GM18907 (cell line): ENCODE measurements around the gene GPC6.

Experiments
- ATAC-seq: cut with Tn5 transposase; IDR thresholded peaks from one replicate; pipeline ENCODE4 v1.9.1; 2021; ENCODE audit warnings: mild to moderate bottlenecking, moderate library complexity; ENCODE audit not compliant: unreplicated experiment

The GPC6 gene

DNA sequence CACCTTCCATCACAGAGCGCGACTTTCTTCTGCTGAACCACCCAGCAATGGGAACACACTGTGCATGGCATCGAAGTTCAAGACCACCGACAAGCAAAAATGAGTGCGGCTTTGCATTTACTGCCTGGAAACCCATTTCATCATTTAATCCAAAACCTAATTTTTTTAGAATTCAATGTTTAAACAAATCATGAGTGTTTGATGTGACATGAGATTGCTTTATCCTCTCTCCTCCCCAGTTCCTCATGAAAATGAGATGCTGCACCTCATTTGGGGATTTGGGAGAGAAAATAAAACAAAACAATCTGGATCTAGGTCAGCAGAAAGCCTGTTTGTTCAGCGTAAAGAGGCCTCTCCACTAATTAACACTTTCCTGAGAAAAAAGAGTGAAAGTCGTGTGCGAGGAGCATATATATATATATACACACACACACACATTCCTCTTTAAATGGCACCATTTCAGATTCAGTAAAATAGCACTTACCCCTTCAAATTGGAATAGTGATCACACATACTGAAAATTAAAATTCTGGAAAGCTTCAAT is 1126.6 kb downstream of the GPC6 start:
- ATAC-seq, result no peak

- no peak for ATAC-seq
Measured at GRCh38 chr13:94359875-94360274, 1133.3 kb downstream of the GPC6 start.

GRCh38 chr13:94362411-94362909 is 1135.9 kb downstream of the GPC6 start:
- ATAC-seq, result peak; percentile 99

GRCh38 chr13:94366677-94367076 is 1140.1 kb downstream of the GPC6 start:
- no peak for ATAC-seq

GRCh38 chr13:94369972-94370436 is 1143.4 kb downstream of the GPC6 start:
- ATAC-seq, result no peak

- ATAC-seq, result no peak
Measured at GRCh38 chr13:94371855-94372254, 1145.2 kb downstream of the GPC6 start.

GRCh38 chr13:94382517-94382916 is 1155.9 kb downstream of the GPC6 start:
- ATAC-seq, result no peak

- ATAC-seq, result no peak
Measured at GRCh38 chr13:94382960-94383359, 1156.4 kb downstream of the GPC6 start.

DNA sequence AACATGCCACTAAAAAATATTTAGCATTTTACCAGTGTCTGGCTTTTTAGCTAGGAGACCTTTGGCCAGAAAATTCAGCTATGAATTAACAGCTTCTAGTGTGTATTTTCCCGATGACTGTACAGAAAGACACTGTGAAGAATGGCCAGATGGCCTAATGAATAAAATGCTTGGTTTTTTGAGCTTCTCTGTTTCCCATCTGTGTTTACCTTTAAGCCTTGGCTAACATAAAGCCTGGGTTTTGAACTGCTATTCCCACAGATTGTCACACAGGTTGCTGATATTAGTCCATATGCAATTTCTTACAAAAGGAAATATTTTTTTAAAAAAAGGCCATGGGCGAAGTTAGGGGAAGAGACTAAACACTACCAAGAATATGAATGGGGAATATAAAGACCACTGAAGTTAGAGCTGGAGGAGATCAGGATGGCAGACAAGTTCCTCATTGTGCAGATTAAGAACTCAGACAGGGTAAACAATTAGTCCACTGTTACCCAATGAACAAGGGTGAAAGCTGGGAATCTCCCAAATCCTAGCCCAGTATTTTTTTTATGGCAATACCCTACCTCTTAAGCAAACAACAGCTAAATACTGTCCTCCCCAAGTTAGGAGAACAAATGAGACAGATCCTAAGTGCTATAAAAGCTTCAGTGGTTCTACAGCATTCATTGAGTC is 1157.8 kb downstream of the GPC6 start:
- ATAC-seq, result no peak

DNA sequence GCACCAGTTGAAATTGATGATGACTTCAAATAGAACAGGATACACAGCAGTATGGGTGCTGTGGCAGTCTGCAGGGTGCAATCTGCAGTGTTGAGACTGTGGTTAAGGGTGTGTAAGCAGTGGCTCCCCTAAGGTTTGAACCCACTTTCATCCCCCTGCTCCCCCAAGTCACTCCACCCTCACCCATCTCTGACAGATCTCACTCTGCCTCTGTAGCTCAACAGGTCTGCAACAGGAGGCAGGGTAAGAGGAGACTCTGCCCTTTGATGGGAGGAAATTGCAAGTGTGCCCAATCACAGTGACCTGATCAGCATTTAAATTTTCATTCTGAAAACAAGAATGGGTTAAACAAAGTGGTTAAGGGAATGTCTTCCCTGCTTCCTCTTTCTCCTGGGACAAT is 1160.4 kb downstream of the GPC6 start:
- ATAC-seq, result no peak

- ATAC-seq, result no peak
Measured at GRCh38 chr13:94389604-94390351, 1163.2 kb downstream of the GPC6 start.

DNA sequence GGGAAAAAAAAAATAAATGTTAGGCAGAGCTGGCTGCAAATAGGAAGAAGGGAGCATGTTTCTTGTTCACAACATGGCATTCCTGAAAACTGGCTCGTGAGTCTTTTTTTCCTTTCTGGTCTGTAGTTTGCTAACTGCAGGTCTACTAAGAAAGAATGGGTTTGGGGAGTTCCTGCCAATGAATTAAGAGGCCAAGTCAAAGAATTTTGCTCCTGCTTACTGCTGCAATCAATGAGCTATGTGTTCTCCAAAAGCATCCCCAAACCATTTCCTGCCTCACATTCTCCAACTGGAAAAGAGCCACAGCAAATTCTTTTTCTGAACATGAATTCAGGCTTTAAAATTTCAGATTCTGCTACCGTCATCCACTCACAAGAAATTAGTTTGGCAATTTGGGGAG is 1164.3 kb downstream of the GPC6 start:
- ATAC-seq, result no peak

DNA sequence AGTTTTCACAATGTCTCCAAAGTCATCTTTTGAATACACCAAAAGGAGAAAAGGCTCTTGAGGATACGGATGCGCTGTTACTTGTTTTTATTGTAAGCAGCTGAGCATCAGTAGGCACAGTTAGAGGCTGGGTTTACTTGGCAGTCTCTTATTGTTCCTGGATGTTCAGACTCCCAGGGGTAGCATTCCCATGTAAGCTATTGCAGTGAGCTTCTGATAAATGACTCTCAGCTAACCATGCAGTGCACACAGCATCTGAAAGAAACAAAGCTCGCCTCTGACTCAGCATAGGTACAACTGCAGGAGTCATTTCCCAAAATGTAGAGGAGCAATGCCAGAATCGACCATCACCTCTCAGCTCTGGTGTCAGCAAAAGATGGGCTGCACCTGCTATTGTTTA is 1168.1 kb downstream of the GPC6 start:
- ATAC-seq, result no peak

DNA sequence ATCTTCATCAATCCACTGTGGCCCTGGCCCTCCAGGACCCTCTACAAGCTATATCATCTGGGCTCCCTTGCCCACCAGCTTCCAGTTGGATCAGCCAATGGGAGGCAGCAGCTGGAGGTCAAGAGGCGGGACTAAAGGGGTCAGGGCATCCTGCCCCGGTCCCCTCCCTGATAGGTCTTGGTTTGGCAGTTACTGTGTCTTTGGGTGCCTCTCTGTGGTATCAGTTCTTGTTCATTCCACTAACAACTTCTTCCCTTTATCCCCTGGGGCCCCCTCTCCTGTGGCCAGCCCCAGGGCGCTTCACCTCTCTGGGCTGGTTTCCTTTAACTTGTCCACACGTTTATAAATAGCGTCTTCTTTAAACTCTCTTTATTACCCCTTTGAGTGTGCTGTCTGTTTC is 1169.3 kb downstream of the GPC6 start:
- ATAC-seq, result no peak

GRCh38 chr13:94399812-94400211 is 1173.2 kb downstream of the GPC6 start:
- no peak for ATAC-seq

- no peak for ATAC-seq
Measured at GRCh38 chr13:94400874-94401273, 1174.3 kb downstream of the GPC6 start.

DNA sequence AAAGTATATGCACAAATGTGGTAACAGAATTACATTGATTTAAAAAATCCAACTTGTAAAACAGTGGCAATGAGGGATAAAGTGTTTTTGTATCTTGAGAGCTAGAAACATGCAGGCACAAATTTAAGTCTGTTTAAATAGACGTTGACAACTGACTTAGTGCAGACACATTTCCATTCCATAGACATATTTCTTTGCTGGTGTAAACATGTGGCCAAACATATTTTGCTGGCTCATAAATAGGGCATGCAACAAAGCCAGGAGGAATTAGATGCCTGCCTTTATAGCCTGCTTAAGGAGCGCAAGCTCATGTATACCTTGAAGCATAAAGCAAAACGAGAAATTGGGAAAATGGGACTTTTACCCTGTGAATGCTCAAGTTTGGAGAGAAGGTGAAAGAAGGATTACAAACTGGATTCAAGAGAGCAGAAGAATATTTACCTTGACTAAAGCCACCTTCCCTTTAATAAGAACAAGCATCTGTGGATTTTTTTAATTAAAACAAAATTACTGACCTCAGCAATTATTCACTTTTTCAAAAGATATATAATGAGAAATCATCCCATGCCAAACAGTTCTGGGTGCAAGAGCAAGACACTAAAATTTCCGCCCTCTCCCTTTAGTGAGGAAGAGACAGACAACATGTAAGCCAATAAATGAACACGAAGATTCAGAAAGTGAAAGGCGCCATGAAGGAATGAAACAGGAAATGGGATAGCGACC is 1181.9 kb downstream of the GPC6 start:
- no peak for ATAC-seq

GRCh38 chr13:94411747-94412146 is 1185.1 kb downstream of the GPC6 start:
- no peak for ATAC-seq

- ATAC-seq, result no peak
Measured at GRCh38 chr13:94412870-94413597, 1186.4 kb downstream of the GPC6 start.

DNA sequence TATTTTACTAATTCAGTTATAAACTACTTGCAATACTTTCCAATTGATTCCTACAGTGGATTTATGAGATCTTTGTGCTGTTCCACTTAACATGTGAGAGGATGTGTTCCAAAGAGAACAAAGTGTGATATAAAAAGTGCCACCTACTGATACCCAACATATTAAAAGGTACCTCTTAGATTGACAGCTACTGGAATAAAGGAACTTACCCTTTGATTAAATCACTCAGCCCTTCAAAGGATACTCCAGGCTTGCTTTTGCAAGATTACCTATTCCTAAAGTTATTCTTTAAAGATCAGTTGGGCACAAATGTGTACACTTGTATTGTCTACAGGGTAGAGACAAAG is 1187.0 kb downstream of the GPC6 start:
- ATAC-seq, result no peak

GRCh38 chr13:94414141-94414540 is 1187.5 kb downstream of the GPC6 start:
- no peak for ATAC-seq
